NCI-H1092 (cell line): Measurements from ENCODE around the gene CLUH.
"Not testable (repeated sequence)": the region's sequence is repeated elsewhere in the genome, so short reads cannot be mapped to it uniquely, and the experiment has no call there.

Source experiments
- DNase-seq: peaks from one replicate; lab custom pipeline; 2025; lab: John Stamatoyannopoulos, UW

Gene CLUH

DNA sequence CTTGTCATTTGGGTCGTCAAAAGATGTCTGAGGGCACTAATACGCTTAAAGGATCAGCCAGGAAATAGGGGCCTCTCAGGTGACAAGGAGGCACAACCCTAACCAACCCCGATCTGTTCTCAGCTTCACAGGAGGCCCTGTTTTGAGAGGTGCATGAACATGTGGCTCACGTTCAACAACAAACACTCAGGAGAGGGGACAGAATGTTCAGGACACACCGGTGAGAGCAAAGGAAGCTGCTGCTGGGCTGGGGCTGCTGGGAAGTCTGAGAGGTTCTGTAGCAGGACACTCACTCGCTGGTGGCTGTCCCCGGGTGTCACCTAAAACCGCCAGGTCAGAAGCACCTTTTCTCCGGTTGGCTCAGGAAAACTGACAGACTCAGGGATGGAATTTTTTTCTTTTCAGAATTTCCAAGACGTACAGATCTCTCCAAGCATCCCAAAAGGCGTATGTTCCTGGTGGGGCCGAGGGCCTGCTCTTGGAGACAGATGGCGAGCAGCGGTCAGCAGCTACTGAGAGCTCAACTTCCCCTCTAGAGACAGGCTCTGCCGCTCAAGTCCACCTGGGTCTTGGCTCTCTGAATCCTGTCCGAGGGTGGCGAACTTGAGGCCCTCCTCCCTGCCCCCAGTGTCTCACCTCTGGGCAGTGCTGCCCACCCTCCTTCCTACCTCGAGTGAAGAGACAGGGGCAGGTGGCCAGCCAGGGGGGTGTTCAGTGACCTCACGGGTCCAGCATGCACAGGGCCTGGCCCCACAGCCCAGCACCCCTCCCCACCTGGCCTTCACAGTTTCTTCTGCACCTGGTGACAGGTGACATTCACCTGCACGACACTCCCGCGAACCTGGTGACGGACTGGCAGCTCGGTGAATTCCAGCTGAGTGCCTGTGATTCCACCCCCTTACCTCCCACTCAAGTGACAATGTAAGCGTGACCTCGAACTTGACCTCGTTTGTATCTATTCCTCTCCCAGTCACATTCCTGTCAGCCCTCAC, 22.9 kb downstream of the CLUH start:
- DNase-seq, result no peak

GRCh38 chr17:2687074-2687418, 24.5 kb downstream of the CLUH start:
- DNase-seq, result no peak

DNA sequence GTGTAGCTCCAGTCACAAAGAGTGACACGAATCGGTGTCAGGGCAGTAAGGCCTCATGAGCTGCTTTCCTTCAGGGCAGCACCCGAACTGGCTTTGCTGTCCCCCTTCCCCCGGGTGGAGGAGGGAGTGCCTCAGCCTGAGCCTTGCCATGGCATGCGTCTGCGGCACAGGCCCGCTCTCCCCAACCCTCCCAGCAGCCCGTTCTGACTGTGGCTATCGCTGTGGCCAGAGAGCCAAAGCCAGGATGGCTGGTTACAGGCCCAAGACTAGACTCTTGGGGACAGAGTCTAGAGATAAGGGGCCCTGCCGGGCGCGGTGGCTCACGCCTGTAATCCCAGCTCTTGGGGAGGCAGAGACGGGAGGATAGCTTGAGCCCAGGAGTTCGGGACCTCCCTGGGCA, 25.9 kb downstream of the CLUH start:
- no peak for DNase-seq

GRCh38 chr17:2684549-2684948, 27.0 kb downstream of the CLUH start:
- no peak for DNase-seq

GRCh38 chr17:2683912-2684311, 27.7 kb downstream of the CLUH start:
- DNase-seq, result no peak

GRCh38 chr17:2682176-2682938, 29.2 kb downstream of the CLUH start:
- DNase-seq, result no peak

DNA sequence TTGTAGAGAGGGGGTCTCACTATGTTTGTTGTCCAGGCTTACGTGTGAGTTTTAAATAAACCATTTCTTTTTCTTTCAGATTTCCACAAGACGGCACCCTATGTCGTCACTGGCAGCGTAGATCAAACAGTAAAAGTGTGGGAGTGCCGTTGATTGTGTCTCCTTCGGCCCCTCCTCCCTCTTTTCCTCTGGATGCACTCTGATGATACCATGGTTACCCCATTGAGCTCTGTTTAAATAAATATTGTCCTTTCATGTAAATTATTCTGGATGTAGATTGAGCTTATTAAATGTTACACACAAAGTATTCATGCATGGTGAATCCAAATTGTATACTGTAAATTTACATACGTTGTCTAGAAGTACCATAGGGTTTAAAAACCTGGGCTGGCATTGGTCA, 29.9 kb downstream of the CLUH start:
- no peak for DNase-seq

DNA sequence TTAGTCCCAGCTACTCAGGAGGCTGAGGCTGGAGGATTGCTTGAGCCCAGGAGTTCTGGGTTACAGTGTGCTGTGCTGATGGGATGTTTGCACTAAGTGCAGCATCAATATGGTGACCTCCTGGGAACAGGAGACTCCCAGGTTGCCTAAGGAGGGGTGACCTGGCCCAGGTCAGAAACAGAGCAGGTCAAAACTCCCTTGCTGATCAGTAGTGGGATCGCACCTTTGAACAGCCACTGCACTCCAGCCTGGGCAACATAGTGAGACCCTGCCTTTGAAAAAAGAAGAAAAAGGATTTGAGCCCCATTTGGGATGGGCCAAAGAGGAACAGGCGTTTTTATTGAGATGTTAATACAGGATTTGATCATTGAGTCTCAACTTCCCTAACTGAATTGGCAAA, 30.6 kb downstream of the CLUH start:
- no peak for DNase-seq

DNA sequence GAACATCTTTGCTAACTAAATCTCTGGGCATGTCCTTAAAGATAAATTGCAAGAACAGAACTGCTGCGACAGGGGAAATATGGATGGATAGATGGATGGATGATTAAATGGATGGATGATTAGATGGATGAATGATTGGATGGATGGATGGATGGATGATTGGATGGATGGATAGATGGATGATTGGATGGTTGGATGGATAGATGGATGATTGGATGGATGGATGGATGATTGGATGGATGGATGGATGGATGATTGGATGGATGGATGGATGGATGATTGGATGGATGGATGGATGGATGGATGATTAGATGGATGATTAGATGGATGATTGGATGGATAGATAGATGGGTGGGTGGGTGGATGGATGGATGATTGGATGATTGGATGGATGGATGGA, 32.3 kb downstream of the CLUH start:
- DNase-seq, result not testable (repeated sequence)

DNA sequence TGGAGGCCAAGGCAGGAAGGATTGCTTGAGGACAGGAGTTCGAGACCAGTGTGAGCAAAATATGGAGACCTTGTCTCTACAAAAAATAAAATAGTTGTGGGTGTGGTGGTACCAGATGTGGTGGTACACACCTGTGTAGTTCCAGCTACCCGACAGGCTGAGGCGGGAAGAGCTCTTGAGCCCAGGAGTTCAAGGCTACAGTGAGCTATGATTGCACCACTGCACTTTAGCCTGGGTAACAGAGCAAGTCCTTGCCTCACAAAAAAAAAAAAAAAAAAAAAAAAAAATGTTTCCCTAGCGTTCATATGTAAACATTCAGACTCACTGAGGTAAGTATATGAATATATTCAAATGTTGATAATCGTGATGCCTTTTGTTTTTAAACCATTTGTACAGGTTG, 39.5 kb downstream of the CLUH start:
- DNase-seq, result no peak

DNA sequence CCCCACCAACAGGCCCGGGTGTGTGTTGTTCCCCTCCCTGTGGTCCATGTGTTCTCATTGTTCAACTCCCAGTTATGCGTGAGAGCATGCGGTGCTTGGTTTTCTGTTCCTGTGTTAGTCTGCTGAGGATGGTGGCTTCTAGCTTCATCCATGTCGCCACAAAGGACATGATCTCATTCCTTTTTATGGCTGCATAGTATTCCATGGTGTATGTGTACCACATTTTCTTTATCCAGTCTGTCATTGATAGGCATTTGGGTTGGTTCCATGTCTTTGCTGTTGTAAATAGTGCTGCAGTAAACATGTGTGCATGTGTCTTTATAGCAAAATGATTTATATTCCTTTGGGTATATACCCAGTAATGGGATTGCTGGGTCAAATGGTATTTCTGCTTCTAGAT, 51.2 kb downstream of the CLUH start:
- DNase-seq, result not testable (repeated sequence)

DNA sequence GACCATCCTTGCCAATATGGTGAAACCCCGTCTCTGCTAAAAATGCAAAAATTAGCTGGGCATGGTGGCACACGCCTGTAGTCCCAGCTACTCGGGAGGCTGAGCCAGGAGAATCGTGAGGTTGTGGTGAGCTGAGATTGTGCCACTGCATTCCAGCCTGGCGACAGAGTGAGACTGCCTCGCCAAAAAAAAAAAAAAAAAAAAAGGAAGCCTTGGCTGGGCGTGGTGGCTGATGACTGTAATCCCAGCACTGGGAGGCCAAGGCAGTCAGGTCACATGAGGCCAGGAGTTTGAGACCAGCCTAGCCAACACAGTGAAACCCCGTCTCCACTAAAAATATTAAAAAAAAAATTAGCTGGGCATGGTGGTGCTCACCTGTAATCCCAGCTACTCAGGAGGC, 52.2 kb downstream of the CLUH start:
- DNase-seq, result not testable (repeated sequence)

DNA sequence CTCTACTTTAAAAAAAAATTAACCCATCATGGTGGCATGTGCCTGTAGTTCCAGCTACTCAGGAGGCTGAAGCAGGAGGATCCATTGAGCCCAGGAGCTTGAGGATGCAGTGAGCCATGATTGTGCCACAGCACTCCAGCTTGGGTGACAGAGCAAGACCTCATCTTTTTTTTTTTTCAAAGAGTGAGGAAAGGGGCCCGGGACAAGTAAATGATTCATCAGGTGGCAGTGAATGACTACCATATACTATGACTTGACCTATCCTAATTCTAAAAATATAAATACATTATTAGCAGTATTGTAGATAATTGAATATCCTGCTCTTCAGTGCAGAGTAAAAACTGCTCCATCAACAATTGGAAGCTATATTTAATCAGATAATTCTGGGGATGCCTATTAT, 55.3 kb downstream of the CLUH start:
- no peak for DNase-seq

GRCh38 chr17:2655546-2655945, 56.0 kb downstream of the CLUH start:
- no peak for DNase-seq

DNA sequence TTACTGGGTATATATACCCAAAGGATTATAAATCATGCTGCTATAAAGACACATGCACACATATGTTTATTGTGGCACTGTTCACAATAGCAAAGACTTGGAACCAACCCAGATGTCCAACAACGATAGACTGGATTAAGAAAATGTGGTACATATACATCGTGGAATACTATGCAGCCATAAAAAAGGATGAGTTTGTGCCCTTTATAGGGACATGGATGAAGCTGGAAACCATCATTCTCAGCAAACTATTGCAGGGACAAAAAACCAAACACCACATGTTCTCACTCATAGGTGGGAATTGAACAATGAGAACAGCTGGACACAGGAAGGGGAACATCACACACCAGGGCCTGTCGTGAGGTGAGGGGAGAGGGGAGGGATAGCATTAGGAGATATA, 58.7 kb downstream of the CLUH start:
- not testable (repeated sequence) for DNase-seq

DNA sequence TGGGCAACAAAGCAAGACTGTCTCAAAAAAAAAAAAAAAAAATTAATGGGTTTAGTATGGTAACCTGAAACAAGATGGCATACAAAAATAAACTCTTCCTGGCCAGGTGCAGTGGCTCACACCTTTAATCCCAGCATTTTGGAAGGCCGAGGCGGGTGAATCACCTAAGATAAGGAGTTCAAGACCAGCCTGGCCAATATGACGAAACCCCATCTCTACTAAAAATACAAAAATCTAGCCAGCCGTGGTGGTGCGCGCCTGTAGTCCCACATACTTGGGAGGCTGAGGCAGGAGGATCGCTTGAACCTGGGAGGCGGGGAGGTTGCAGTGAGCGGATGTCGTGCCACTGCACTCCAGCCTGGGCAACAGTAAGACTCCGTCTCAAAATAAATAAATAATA, 62.4 kb downstream of the CLUH start:
- no peak for DNase-seq

DNA sequence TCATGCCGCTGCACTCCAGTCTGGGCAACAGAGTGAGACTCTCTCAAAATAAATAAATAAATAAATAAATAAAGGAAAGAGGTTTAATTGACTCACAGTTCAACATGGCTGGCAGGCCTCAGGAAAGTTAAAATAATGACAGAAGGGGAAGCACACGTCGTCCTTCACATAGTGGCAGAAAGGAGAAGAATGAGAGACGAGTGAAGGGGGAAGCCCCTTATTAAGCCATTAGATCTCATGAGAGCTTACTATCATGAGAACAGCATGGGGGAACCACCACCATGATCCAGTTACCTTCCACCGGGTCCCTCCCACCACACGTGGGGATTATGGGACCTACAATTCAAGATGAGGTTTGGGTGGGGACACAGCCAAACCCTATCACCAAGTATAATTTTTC, 63.6 kb downstream of the CLUH start:
- no peak for DNase-seq

- DNase-seq, result no peak
These were observed 66.6 kb downstream of the CLUH start for GRCh38 chr17:2644971-2645370.
